GM19351 (cell line): Measurements from ENCODE around the gene LCE6A.

Source experiments
- ATAC-seq: cut with Tn5 transposase; IDR thresholded peaks from one replicate; pipeline ENCODE4 v1.9.1; 2021; ENCODE audit warnings: mild to moderate bottlenecking, moderate library complexity; ENCODE audit not compliant: unreplicated experiment

Gene LCE6A

DNA sequence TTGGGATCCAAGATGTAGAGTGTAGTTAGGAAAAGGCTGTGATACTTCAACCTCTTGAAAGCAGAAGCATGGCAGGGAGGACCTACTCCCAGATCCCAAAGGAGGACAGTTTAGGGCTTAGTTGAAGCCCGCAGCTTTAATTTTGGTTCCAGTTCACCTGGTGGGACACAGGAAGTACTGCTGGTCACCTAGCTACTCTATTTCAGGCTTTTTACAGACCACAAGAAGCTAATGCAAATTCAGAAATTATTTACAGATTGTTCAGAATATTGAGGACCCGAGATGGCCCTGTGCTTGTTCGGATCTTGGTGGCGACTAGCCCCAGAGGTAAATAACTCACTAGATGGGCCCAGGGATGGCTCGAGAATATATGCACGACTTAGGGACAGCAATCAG lies 29.1 kb downstream of the LCE6A start:
- ATAC-seq: peak; percentile 74

DNA sequence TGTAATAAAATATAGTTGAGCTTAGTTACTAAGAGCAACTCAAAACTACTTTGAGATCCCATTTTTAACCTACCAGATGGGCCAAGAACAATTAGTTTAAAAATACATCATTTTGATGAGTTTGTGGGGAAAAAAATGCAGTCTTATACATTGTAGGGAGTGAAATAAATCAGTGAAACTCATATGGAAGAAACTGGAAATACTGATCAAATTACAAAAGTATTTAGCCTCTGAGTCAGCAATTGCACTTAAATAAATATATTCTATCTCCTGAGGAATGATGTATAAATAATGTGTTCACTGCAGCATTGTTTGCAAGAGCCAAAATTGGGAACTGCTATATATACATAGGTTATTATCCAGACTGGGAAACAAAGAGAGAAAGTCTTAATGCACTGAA lies 30.8 kb downstream of the LCE6A start:
- ATAC-seq: no peak

DNA sequence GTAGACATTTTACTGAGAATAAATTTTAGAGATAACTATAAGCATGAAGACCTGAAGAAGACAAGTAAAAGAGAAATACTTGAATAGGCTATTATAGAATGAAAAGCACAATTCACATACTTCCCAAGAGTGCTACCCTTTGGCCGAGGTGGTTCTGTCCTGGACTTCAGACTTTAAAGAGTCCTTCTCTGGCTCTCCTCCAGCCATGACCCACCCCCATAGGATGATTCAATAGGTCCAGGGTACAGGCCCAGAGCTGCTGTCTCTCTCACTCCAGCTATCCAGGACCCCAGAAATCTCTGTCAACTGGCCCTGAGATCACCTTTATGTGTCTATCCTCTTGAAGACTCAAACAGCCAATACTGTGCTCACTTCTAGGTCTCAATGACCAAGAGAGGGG lies 34.2 kb downstream of the LCE6A start:
- ATAC-seq: no peak

DNA sequence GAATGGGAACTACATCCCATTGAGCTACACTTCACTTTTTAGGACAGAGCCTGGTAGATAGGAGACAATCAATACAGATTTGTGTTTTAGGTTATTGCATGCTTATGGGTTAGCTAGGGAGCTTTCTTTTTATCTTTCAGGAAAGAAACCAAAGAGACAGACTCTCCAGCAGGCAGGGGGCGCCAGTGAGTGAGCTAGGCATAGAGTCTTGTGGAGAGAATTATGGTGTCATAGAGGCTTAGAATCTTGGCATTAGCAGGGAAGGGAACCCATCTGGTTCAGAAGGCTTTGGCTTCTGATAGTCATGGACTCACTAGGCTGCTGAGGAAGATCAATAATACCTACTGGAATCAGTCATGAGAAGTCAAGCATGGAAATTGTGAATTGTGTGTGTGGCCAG lies 35.4 kb downstream of the LCE6A start, which contains the start of gene SMCP:
SMCP (plus strand) TSS at position 281 of the 400 bp plus-strand sequence. CDS start 6,101 bp downstream, outside the sequence.
- no peak for ATAC-seq

DNA sequence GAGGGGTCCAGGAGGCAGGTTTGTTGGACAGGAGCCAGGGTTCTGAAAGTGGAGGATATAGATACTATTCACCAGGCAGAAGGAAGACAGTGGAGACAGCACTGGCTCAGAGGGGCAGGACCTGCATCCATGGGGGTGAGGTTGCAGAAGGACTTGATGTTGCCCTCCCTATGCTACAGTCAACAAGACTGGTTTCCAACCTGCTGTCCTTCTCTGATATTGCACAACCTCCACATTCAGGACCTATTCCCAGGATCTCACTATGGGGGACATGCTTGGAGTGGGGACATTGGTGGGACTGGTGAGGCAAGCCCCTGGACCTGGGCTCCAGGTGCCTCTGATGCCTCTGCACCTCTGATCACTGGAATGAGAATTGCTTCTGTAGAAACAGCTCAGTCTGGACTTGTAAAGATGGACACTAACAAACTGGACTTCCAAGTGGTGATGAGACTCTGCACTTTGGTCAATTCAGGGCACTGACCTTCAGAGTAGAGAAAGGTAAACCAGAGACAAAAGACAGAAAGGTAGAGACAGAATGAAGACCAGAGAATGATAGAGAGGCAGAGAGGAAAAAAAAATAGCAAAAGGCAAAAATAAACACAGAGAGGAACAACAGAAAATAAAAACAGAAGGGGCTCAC lies 37.0 kb downstream of the LCE6A start:
- ATAC-seq: no peak

DNA sequence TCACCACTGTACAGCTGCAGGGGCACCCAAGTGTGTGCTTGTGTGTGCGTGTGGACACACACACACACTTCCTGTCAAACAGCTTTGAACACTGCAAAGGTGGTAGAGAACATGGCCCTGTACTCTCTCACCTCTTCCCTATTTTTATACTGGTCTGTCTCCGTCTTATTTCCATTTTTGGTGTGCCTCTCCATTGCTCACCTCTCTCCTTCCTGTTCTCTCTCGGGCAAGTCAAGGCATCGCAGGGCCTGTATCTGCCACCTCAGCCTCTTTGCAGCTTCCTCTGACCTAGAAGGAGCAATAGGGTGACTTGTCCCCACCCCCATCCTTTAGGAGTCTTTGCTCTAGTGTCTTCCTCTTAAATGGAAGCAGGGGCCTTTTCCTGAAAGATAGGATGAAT lies 37.7 kb downstream of the LCE6A start:
- ATAC-seq: no peak

DNA sequence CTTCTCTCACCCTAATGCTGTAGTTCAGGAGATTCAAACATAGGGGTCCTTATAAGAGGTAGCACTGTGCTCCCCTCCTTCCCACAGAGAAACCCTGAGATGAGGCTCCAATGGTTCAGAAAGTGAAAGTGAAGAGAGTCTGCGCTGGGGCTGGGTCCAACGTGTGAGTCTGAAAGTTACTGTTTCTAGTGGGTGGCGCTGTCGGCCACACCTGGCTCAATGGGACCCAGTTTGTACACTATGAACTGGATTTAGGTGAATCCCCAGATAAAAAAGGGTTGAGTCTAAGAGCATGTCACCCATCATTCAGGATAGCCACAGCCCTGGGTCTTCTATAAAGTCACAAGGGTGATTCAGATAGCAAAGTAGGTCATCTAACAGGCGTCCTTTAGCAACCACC lies 38.3 kb downstream of the LCE6A start:
- ATAC-seq: peak; percentile 83

DNA sequence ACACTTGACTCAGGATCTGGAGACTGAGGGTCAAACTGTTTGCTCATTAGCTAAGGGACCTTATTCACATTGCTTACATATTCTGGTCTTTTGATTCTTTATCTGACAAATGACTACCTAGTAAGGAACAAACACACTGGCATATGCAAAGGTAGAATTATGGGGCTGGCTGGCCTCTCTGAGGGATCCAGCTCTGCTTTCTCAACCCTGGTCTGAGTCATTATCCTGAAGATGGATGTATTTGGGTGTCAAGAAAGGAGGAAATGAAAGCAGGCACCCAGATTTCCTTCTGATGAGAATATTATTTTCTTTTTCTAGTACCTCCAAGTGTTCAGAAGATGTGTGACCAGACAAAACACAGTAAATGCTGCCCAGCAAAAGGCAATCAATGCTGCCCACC lies 41.4 kb downstream of the LCE6A start:
- ATAC-seq: no peak

DNA sequence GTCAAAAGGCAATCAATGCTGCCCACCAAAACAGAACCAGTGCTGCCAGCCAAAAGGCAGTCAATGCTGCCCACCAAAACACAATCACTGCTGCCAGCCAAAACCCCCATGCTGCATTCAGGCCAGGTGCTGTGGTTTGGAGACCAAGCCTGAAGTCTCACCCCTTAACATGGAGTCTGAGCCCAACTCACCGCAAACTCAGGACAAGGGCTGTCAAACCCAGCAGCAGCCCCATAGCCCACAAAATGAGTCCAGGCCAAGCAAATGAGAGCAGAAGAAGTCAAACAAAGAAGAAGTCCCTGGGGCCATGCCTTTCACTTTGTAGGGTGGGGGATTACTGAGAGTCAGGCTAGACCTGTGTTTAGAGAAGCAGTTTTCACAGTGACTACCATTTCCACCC lies 41.9 kb downstream of the LCE6A start:
- ATAC-seq: no peak

DNA sequence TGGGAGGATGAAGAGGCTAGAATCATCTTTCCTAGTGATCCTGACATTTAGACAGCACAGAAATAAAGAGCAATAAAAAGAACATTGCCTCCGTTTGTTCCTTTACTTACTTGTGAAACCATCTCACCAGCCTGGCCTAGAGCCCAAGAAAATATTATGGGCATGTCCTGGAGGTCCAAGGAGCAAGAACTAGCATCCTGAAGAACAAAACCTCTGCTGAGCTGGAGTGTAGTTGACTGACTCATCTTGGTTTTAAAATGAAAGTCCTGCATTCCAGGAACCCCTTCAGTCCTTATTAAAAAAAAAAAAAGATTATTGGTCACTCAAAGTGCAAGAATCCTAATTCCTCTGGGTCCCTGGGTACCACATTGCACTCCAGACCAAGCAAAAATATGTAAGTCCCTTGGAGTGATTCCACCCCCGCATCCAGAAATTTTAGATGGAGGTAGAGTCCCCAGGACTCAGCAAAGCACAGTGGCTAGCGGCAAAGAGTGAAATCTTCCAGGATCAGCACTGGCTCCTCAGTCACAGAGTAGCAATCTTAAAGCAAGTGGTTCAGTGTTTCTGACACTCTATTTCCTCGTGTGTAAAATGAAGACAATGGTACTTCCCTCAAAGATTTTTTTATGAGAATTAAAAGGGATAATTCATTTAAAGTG lies 42.4 kb downstream of the LCE6A start:
- no peak for ATAC-seq

DNA sequence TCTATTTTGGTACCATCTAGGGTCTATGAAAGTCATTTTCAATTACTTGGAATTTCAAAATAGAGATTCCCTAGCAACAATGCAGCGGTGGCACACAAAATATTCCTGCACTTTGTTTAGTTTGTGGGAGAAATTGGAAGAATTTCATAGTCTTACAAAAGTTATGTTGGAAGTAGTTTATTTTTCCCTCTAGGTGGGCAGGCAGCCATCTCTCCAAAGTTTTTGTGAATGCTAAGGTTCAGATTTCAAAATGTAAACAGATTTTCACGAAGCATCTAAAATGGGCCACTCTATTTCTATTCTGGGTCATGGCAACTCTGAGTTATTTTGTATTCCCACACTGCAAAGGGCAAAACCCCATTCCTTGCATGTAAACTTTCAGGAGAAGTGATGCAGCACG lies 43.4 kb downstream of the LCE6A start:
- no peak for ATAC-seq

DNA sequence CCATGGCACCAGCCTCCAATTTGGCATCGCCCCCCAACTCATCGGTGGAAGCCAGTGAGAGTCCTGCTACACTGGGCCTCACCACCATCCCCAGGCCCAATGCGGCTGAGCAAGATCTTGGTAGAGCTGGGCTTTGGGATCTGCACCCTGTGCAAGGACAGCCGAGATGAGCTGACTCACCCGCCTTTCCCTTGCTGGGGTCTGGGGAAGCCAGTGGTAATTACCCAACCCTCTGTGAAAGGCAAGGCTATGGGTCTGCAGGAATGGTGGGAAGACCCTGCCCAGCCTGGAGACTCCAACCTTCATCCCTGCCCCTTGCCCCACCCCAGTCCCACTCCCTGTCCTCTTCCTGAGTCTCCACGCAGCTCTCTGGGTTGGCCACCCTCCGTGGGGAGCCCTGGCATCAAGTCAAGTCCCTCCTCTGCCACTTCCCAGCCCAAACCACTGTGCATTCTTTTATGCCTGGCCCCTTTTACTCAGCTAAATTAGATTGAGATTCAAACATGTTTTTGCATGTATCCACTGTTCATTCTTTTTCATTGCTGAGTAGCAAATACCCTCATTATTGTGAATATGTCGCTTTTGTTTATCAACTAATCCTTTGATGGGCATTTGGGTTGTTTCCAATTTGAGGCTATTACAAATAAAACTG lies 44.2 kb downstream of the LCE6A start:
- ATAC-seq: no peak

DNA sequence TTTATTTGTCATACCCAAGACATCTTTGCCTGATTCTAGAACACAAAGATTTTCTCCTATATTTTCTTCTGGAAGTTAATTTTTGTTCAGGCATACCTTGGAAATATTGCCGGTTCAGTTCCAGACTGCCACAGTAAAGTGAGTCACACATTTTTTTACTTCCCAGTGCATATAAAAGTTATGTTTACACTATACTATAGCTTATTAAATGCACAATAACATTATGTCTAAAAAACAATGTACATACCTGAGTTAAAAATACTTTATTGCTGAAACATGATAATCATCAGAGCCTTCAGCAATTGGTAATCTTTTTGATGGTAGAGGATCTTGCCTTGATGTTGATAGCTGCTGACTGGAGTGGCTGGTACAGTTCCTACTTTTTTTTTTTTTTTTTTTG lies 45.5 kb downstream of the LCE6A start:
- ATAC-seq: no peak
